Neural cell (in vitro differentiated cells): Measurements from ENCODE around the gene ABCA1. TPM values are rescaled to one million over a fixed set of nuclear protein-coding genes. Genes with fewer than 3 reads are reported as not detected.
A peak's percentile ranks its signal among the peaks of the same experiment; 100 is the strongest.
"Not testable (repeated sequence)": the region's sequence is repeated elsewhere in the genome, so short reads cannot be mapped to it uniquely, and the experiment has no call there.

Source experiments
- H2AFZ ChIP-seq: fragments of 200-600, 300-800 bp; sonication (generic), shearing (Covaris generic); 2 replicates; pipeline ENCODE4 v1.6.0; 2014; ENCODE audit warnings: low read depth, mild to moderate bottlenecking, antibody characterized with exemption, low read length, moderate library complexity
- H3F3A ChIP-seq: fragments of 200-600 bp; shearing (Covaris generic); 2 replicates; pipeline ENCODE4 v1.6.1; 2016; ENCODE audit warnings: mild to moderate bottlenecking, moderate library complexity, mixed read lengths, antibody characterized with exemption, low read length; ENCODE audit not compliant: insufficient read depth, poor library complexity, severe bottlenecking
- H3K27ac ChIP-seq: fragments of 200-600, 300-800 bp; sonication (generic), shearing (Covaris generic); 2 replicates; pipeline ENCODE4 v1.5.1; 2014; ENCODE audit warnings: mild to moderate bottlenecking, low read length, moderate library complexity
- H3K27me3 ChIP-seq: fragments of 300-800, 200-600 bp; sonication (generic), shearing (Covaris generic); 2 replicates; pipeline ENCODE4 v1.6.0; 2014; ENCODE audit warnings: mild to moderate bottlenecking, low read depth, low read length, moderate library complexity; ENCODE audit not compliant: insufficient read depth
- H3K36me3 ChIP-seq: fragments of 300-800, 200-600 bp; sonication (generic), shearing (Covaris generic); 2 replicates; pipeline ENCODE4 v1.5.1; 2014; ENCODE audit warnings: mild to moderate bottlenecking, antibody characterized with exemption, low read length, moderate library complexity; ENCODE audit not compliant: insufficient read depth
- H3K4me2 ChIP-seq: fragments of 300-800, 200-600 bp; sonication (generic), shearing (Covaris generic); 2 replicates; pipeline ENCODE4 v1.6.0; 2014; ENCODE audit warnings: mild to moderate bottlenecking, low read length
- H3K4me3 ChIP-seq: fragments of 300-800, 200-600 bp; sonication (generic), shearing (Covaris generic); 2 replicates; pipeline ENCODE4 v1.5.1; 2014; ENCODE audit warnings: mild to moderate bottlenecking, low read length, moderate library complexity
- H3K79me2 ChIP-seq: fragments of 200-600 bp; shearing (Covaris generic); replicated peaks from 2 replicates; pipeline ENCODE4 v1.6.0; 2014; ENCODE audit warnings: mild to moderate bottlenecking, low read length, moderate library complexity; ENCODE audit not compliant: insufficient read depth
- H3K9ac ChIP-seq: fragments of 300-800, 200-600 bp; sonication (generic), shearing (Covaris generic); 2 replicates; pipeline ENCODE4 v1.6.1; 2016; ENCODE audit warnings: mild to moderate bottlenecking, low read length, mixed read lengths
- H3K9me2 ChIP-seq: fragments of 200-600 bp; shearing (Covaris generic); 2 replicates; pipeline ENCODE4 v1.6.1; 2016; ENCODE audit warnings: mild to moderate bottlenecking, low read length, mixed read lengths; ENCODE audit not compliant: insufficient read depth
- H3K9me3 ChIP-seq: fragments of 200-600, 300-800 bp; sonication (generic), shearing (Covaris generic); 2 replicates; pipeline ENCODE4 v1.6.1; 2016; ENCODE audit warnings: mild to moderate bottlenecking, mixed run types, low read length, moderate library complexity, mixed read lengths
- H4K20me1 ChIP-seq: fragments of 200-600 bp; shearing (Covaris generic); 2 replicates; pipeline ENCODE4 v1.6.1; 2016; ENCODE audit warnings: mild to moderate bottlenecking, mixed run types; ENCODE audit not compliant: insufficient read depth
- EP300 ChIP-seq: fragments of 450-650 bp; conservative IDR thresholded peaks from 2 replicates; pipeline ENCODE4 v1.6.1; 2014; ENCODE audit warnings: antibody characterized with exemption, mild to moderate bottlenecking, moderate library complexity; ENCODE audit not compliant: poor library complexity, severe bottlenecking
- EZH2 ChIP-seq: fragments of 200-600, 300-800 bp; shearing (Covaris generic), sonication (generic); IDR thresholded peaks from 2 replicates; pipeline ENCODE4 v1.6.1; 2014; ENCODE audit warnings: antibody characterized with exemption, low read length, borderline replicate concordance, mild to moderate bottlenecking; ENCODE audit not compliant: insufficient read depth, poor library complexity, severe bottlenecking
- MXI1 ChIP-seq: fragments of 450-650 bp; conservative IDR thresholded peaks from 2 replicates; pipeline ENCODE4 v1.6.1; 2014; ENCODE audit warnings: antibody characterized with exemption, mild to moderate bottlenecking; ENCODE audit not compliant: poor library complexity, severe bottlenecking
- POLR2AphosphoS5 ChIP-seq: IDR thresholded peaks from 2 replicates; pipeline ENCODE4 v1.6.1; 2012
- REST ChIP-seq: IDR thresholded peaks from 2 replicates; pipeline ENCODE4 v1.6.1; 2012; ENCODE audit warnings: borderline replicate concordance
- SMC3 ChIP-seq: fragments of 450-650 bp; conservative IDR thresholded peaks from 2 replicates; pipeline ENCODE4 v1.6.1; 2014; ENCODE audit warnings: antibody characterized with exemption, mild to moderate bottlenecking, moderate library complexity; ENCODE audit not compliant: poor library complexity
- TAF1 ChIP-seq: IDR thresholded peaks from 2 replicates; pipeline ENCODE4 v1.6.1; 2012; ENCODE audit warnings: low read depth
- polyA plus RNA-seq: library from polyadenylated mRNA; depleted of rRNA; stranded (reverse); fragments of >200 nt; gene quantifications from 2 replicates; pipeline ENCODE4 v1.2.3, GENCODE V29; 2014

Gene ABCA1
- polyA plus RNA-seq, 1 donor from 2014 or later = 5.2 TPM

DNA sequence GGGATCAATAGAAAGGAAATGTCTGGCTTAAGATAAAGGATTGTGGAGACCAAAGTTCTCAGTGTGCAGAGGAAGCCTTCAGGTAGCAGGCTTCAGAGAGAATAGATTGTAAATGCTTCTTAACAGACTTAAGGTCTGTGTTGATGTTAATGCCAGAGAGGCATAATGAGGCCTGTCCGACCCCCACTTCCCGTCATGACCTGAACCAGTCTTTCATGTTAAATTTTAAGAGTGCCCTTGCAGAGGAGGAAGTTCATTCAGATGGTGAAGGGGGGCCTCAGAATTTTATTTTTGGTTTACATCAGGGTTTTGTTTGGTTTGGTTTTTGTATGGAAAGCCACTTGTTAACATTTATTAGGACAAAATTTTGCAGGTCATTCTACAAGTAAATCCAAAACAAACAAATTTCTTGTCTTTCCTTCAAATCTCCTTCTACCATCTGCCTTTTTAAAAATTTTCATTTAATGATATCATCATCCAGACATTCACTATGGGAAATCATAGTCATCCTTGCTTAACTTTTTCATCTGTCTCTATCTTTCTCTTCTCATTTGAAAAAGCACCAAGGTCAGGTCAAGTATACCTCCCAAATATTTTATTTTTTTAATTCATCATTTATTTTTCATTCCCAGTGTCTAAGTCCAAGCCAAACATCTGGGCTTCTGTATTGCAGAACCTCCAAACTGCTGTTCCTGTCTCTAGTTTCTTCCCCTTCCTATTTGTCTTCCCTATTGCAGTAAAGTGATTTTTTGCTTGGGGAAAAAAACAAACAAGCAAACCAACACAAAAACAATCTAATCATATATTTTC, 6.9 kb upstream of the ABCA1 start:
- H4K20me1 ChIP-seq = no peaks in the 10 kb centered on the region
- no peaks in the 10 kb centered on the region for H3K9me3 ChIP-seq
- H3K27ac ChIP-seq = no peak overlapping the region
- no peaks in the 10 kb centered on the region for H3F3A ChIP-seq
- H3K4me3 ChIP-seq = no peak overlapping the region
- no peaks in the 10 kb centered on the region for H3K36me3 ChIP-seq
- no peak overlapping the region for H3K9ac ChIP-seq
- TF ChIP-seq TAF1 = no peak
- H3K27me3 ChIP-seq = no peaks in the 10 kb centered on the region
- no peaks in the 10 kb centered on the region for H3K9me2 ChIP-seq
- no peaks in the 10 kb centered on the region for H3K79me2 ChIP-seq
- H3K4me2 ChIP-seq = no peak overlapping the region
- H2AFZ ChIP-seq = no peak overlapping the region

DNA sequence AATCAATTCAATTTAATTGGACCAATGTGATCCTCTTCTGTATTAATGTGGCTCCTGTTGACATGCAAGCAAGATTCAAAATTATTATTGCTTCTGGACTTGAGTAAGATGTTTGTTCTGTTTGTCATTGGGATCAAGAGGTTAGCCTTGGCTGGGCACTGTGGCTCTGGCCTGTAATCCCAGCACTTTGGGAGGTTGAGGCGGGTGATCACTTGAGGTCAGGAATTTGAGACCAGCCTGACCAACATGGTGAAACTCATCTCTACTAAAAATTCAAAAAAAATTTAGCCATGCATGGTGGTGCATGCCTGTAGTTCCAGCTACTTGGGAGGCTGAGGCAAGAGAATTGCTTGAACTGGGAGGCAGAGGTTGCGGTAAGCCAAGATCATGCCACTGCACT, 5.1 kb upstream of the ABCA1 start:
- H3K9me2 ChIP-seq, H3K36me3 ChIP-seq, H4K20me1 ChIP-seq, H3K9me3 ChIP-seq, H3F3A ChIP-seq, H2AFZ ChIP-seq, H3K4me3 ChIP-seq, H3K27ac ChIP-seq, H3K79me2 ChIP-seq, H3K4me2 ChIP-seq, H3K9ac ChIP-seq, H3K27me3 ChIP-seq: not testable (repeated sequence)

DNA sequence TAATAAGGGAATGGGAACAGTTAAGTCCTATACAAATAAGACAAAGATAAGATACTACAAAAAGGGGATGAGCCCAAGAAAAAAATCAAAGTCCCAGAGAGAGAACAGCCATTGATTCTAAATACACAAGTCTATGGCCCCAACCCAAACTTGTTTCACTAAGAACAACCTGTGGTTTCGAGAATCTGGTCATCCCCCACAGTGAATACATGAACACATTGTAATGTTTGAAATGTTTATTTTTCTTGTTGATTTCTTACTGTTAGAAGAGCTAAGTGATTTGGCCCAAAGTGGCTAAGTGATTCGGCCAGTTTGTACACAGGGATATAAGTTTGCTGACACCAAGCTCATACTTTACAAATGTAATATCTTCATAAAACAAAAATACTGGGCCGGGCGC, 3.3 kb upstream of the ABCA1 start:
- no peak overlapping the region for H3K27ac ChIP-seq
- TF ChIP-seq MXI1 = no peak
- TF ChIP-seq EZH2 = no peak
- TF ChIP-seq TAF1 = no peak
- no peak for TF ChIP-seq EP300
- TF ChIP-seq POLR2AphosphoS5 = no peak
- TF ChIP-seq SMC3 = no peak
- H3K4me2 ChIP-seq = no peak overlapping the region
- H2AFZ ChIP-seq = no peak overlapping the region
- H3K4me3 ChIP-seq = no peak overlapping the region
- no peak overlapping the region for H3K9ac ChIP-seq
- no peaks in the 10 kb centered on the region for H3K9me2 ChIP-seq
- H4K20me1 ChIP-seq = no peaks in the 10 kb centered on the region
- H3K36me3 ChIP-seq = no peaks in the 10 kb centered on the region
- H3K79me2 ChIP-seq = peaks cover 7% of the 10 kb centered on the region
- no peaks in the 10 kb centered on the region for H3F3A ChIP-seq
- no peaks in the 10 kb centered on the region for H3K9me3 ChIP-seq
- no peaks in the 10 kb centered on the region for H3K27me3 ChIP-seq

DNA sequence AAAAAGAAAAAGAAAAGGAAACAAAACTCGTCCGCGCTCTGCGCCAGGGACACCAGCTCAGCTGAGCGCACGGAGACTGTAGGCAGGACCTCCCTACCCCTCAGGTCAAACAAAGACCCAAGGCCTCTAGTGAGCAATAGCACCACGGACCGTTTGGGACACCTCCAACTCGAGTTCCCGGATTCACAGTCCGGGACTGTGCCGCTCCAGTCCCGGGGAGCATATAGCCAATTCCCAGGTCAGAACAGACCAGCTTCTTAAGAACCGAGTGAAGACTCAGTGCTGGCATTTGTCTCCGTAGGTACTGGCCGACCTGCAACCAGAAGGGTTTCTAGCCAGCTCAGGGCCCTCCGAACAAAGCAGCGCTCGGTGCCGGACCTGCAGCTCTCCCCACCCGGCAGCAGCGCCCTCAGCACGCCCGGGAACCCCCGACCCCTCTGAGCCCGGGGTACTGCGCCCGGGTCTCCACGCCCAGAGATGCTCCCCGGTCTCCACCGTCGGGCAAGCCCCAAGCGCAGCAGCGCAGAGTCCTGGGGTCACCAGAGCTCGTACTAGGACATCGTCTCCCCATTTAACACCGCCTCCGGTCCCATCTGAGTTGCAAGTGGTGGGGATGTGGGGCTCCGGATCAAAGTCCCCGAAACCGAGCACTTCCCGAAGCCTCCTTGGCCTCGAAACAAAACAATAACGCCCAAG, 591 bp downstream of the ABCA1 start:
- Histone ChIP-seq H3K27ac (peak overlapping the region; percentile 64), H3K36me3 (no peaks in the 10 kb centered on the region), H3K27me3 (no peaks in the 10 kb centered on the region), H3K9ac (peak overlapping the region; percentile 73), H3K9me3 (no peaks in the 10 kb centered on the region), H3K79me2 (peaks cover 42% of the 10 kb centered on the region), H2AFZ (peak overlapping the region; percentile 59), H3K9me2 (no peaks in the 10 kb centered on the region), H3K4me2 (peak overlapping the region; percentile 82), H3F3A (no peaks in the 10 kb centered on the region), H4K20me1 (no peaks in the 10 kb centered on the region), H3K4me3 (peak overlapping the region; percentile 75)
- TF ChIP-seq EZH2 (no peak), REST (peak; percentile 6)
